ENCODE measurements around the gene LIPC. TPM values are rescaled to one million over a fixed set of nuclear protein-coding genes. Genes with fewer than 3 reads are reported as not detected.

LIPC gene
- total and polyA plus RNA-seq, 9 of the 15 experiments (the other 6 are each of a cell fraction or from before 2014, with no cell fraction given), result 0.07 to 0.41 (median 0.11) TPM; not detected in 2

DNA sequence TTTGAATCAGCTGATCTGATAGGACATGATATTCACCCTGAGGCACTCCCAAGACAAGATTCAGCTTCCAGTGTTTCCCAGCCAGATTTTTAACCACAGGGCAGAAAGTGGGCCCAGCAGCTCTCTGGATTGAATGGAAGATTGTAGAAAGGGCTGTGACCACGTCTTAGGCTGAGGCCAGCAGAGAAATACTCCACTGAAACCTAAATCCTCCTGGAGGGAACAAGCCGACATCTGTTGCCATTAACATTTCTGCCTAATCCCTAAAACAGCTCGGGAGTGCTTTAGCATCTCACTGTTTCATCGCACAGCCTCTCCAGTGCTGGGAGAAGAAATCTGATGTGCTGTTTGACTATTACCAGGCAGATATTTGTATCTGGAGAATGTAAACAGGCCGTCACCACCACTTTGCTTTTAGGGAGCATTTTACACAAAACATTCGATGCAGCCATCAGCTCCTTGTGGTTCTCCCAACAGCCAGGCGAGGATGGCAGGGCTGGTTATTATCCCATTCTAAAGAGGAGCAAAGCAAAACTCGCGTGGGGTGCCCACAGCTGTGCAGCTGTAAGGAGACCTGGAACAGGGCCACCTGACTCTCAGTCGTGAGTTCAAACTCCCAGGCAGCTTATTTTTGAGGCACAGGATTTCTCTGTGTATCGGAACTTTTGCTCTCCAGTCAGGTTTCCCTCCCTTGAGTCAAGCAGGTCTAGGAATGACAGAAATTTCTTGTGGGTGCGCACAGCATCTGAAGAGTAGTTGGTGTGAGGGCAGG is 117.4 kb downstream of the LIPC start:
- peaks cover 45 to 56% of the 10 kb centered on the region in 2 experiments for H3K4me1 ChIP-seq (replicated peaks in 1 of 2; ENCODE audit: control insufficient read depth in 2 of 2, insufficient read depth in 2 of 2, low read length in 2 of 2)
- POLR2A ChIA-PET, result interaction anchor here (0.7 to 1.2 kb wide), 3 partner anchors 10 to 274 kb away, joined by 3 read pairs; no protein-coding TSS in a partner anchor

More for the DNA sequence above, 117.4 kb downstream of the LIPC start:
- intact Hi-C loops (cut with micrococcal nuclease) (loop anchor here (5.0 kb wide), 1 partner anchor 198 kb away; the partner anchor contains the start of gene ADAM10), in situ Hi-C loops (cut with MboI) (no loop called here)
- 73% methylated on average over 12 of the region's 12 CpGs for WGBS (ENCODE audit: insufficient coverage, low coverage, missing lambda C conversion rate)
- H4K20me1 ChIP-seq (replicated peaks; ENCODE audit: control insufficient read depth, insufficient read depth, low read length), result no peaks in the 10 kb centered on the region
- TF ChIP-seq ZBED1 (IDR thresholded peaks at IDR 0.05) (no peak), ZNF133 (CRISPR knock-in tag; IDR thresholded peaks at IDR 0.05) (no peak), MYNN (IDR thresholded peaks at IDR 0.05) (no peak), MYNN (CRISPR knock-in tag; IDR thresholded peaks at IDR 0.05) (no peak), L3MBTL2 (IDR thresholded peaks at IDR 0.05) (no peak), C11orf30 (IDR thresholded peaks at IDR 0.05; ENCODE audit: low read depth) (no peak), ZNF174 (CRISPR knock-in tag; IDR thresholded peaks at IDR 0.05) (no peak), ELF1 (tag; IDR thresholded peaks at IDR 0.05) (no peak), SETDB1 (IDR thresholded peaks at IDR 0.05; ENCODE audit: low read length) (no peak), ZNF561 (CRISPR knock-in tag; conservative IDR thresholded peaks at IDR 0.05) (no peak), TSC22D4 (tag; IDR thresholded peaks at IDR 0.05) (no peak), POLR2A (conservative IDR thresholded peaks at IDR 0.05) (no peak), ASH1L (IDR thresholded peaks at IDR 0.05; ENCODE audit: borderline replicate concordance, low read depth, partially characterized antibody) (no peak), ZNF12 (CRISPR knock-in tag; IDR thresholded peaks at IDR 0.05) (no peak), KLF13 (tag; IDR thresholded peaks at IDR 0.05; ENCODE audit: borderline replicate concordance, low read depth) (no peak), ZNF143 (CRISPR knock-in tag; IDR thresholded peaks at IDR 0.05) (no peak), ZNF507 (tag; conservative IDR thresholded peaks at IDR 0.05) (no peak)
- TF ChIP-seq, protein P1, sequence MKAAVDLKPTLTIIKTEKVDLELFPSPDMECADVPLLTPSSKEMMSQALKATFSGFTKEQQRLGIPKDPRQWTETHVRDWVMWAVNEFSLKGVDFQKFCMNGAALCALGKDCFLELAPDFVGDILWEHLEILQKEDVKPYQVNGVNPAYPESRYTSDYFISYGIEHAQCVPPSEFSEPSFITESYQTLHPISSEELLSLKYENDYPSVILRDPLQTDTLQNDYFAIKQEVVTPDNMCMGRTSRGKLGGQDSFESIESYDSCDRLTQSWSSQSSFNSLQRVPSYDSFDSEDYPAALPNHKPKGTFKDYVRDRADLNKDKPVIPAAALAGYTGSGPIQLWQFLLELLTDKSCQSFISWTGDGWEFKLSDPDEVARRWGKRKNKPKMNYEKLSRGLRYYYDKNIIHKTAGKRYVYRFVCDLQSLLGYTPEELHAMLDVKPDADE (conservative IDR thresholded peaks at IDR 0.05; ENCODE audit: control insufficient read depth, low read depth, low read length), result no peak
- TF ChIP-seq, protein P2, sequence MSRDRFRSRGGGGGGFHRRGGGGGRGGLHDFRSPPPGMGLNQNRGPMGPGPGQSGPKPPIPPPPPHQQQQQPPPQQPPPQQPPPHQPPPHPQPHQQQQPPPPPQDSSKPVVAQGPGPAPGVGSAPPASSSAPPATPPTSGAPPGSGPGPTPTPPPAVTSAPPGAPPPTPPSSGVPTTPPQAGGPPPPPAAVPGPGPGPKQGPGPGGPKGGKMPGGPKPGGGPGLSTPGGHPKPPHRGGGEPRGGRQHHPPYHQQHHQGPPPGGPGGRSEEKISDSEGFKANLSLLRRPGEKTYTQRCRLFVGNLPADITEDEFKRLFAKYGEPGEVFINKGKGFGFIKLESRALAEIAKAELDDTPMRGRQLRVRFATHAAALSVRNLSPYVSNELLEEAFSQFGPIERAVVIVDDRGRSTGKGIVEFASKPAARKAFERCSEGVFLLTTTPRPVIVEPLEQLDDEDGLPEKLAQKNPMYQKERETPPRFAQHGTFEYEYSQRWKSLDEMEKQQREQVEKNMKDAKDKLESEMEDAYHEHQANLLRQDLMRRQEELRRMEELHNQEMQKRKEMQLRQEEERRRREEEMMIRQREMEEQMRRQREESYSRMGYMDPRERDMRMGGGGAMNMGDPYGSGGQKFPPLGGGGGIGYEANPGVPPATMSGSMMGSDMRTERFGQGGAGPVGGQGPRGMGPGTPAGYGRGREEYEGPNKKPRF (IDR thresholded peaks at IDR 0.05; ENCODE audit: low read depth, low read length), result no peak
- BruUV-seq (replicated peaks), result no TSS peak
- no peaks in the 10 kb centered on the region for H3K9me3 ChIP-seq (replicated peaks; ENCODE audit: control insufficient read depth, insufficient read depth, low read depth, low read length)
- FAIRE-seq (no peak), ATAC-seq (no peak), DNase-seq (ENCODE audit: extremely low read depth in 1 of 4, low spot score in 3 of 4) (no peak)
- H3K9ac ChIP-seq (ENCODE audit: insufficient read depth in 1 of 2, low read depth in 2 of 2, low read length in 2 of 2), result no peak overlapping the region
- no peaks in the 10 kb centered on the region for H3K36me3 ChIP-seq (ENCODE audit: control insufficient read depth, insufficient read depth, low read length)
- CTCF ChIA-PET (ENCODE audit: low intra/inter-chr PET ratio), result no interaction called here
- no peak overlapping the region for H3K27ac ChIP-seq (ENCODE audit: extremely low read depth, low read depth, low read length)
- H3K27me3 ChIP-seq (ENCODE audit: control insufficient read depth in 2 of 2, insufficient read depth in 2 of 2, low read length in 2 of 2), result no peaks in the 10 kb centered on the region
- H3K79me2 ChIP-seq (ENCODE audit: control insufficient read depth, insufficient read depth, low read length), result no peaks in the 10 kb centered on the region
- no peak overlapping the region for H3K4me2 ChIP-seq (ENCODE audit: insufficient read depth, low read length)
- no peak overlapping the region for H3K4me3 ChIP-seq
- no peaks in the 10 kb centered on the region for H3K9me1 ChIP-seq (ENCODE audit: control insufficient read depth, insufficient read depth, low read length)
- H2AFZ ChIP-seq (ENCODE audit: low read depth, low read length), result peak overlapping the region; percentile 25
